Cardiac atrium fibroblast (primary cell): ENCODE results near the gene MYBPHL. TPM values are rescaled to one million over a fixed set of nuclear protein-coding genes. Genes with fewer than 3 reads are reported as not detected.

ENCODE experiments used
- total RNA-seq: library from RNA; depleted of rRNA; stranded (reverse); fragments of >200 nt; gene quantifications from 2 replicates; pipeline ENCODE4 v1.2.3, GENCODE V29; 2015

The MYBPHL gene, protein sequence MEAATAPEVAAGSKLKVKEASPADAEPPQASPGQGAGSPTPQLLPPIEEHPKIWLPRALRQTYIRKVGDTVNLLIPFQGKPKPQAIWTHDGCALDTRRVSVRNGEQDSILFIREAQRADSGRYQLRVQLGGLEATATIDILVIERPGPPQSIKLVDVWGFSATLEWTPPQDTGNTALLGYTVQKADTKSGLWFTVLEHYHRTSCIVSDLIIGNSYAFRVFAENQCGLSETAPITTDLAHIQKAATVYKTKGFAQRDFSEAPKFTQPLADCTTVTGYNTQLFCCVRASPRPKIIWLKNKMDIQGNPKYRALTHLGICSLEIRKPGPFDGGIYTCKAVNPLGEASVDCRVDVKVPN
- not detected in 2 replicates for total RNA-seq

DNA sequence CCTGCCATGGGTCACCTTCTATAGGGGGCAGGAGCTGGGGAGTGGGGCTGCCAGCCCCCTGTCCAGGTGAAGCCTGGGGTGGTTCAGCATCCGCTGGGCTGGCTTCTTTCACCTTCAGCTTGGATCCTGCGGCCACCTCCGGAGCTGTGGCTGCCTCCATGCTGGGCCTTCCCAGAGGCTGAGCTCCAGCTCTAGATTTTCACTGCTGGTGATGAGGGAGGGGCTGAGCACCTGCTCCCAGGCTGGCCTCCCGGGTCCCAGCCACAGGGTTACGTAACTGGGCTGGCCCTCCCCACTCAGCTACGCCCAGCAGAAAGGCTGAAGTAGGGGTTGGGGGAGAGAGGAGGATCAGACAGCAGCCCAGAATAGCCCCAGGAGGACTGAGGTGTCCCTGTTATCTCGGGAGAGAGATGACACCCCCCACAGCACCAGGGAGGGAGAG lies at the start of gene MYBPHL:
Gene MYBPHL, minus strand, starts transcription at position 180 of the 442 bp plus-strand sequence. Its CDS starts 20 bp downstream, at position 160.

DNA sequence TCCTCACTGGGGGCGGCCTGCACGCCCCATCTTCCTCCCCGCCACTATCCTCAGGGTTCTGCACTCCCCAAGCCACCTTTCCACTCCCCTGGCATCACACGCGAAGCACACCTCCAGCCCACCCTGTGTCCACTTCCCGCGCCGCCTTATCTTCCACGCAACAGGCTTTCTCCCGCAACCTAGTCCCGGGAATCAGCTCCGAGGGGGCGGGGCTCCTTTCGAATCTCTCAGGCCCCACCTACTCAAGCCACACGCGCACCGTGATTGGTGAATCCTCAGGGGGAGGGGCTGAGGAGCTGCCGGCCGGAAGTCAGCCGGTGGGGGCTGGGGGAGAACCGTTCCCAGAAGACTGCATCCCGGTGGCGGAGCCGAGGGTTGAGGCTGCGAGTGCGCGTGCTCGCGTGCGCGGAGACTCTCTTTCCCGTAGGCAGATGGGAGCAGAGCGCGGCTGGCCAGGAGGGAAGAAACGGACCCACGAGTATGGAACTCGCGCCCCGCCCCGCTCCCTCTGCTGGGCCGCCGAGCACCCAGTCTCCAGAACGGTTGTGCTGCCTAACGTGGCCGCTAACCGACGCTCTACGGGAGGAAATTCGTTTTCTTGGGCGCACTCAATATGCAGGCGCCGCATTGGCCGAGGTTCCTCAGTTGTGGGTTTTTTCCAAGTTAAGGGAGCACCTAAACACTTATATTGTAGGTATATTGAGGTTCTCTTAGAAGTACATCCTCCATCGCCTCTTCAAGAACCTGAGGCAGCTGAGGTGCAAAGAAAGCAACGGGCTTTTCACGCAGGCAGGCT lies 23.7 kb downstream of the MYBPHL start, which contains the start of gene PSRC1:
Gene PSRC1, minus strand, starts transcription at position 194 of the 796 bp plus-strand sequence.

DNA sequence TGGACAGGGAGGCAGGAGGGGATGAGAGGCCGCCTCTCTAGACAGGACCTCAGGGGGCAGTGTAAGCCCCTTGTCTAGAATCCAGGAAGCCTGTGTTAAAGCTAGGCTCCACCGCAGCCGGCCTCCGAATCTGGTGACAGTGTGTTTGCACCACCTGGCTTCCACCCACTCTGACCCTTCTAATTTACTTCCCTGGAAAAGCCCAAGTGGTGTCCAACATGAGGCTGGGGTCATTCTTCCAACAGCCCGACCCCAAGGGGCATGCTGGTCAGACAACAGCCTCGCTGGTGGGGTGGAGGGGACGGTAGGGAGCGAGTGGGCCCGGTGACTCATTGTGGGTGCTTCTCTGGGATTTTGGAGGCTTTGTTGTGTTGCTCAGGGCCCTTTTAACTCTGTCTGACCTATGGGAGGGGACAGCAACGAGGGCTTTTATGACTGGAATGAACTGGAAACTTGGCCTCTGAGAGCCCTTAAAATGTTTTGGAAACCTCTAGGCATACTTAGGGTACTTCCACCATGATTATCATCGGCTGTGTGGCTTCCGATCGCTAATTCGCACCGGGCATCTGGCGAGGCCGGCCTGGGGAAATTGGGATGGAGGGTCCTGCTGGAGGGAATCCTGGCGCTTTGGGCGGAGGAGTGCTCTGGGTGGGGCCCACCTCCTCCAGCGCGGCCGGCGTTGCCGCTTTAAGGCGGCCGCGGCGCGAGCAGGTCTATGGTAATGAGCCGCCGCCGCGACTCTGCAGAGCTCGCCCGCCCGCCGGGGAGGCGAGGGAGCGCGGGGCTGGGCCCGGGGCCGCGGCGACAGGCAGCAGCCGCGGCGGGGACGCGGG lies 57.8 kb downstream of the MYBPHL start, which contains the start of gene CELSR2:
Gene CELSR2, plus strand, starts transcription at position 743 of the 833 bp plus-strand sequence. CDS start 541 bp downstream, outside the sequence.

Other genes with a start within 250 kb of the MYBPHL start
- 46.2 and 65.3 TPM in 2 replicates for gene TAF13, start 231.0 kb downstream of the MYBPHL start, total RNA-seq
- 18.8 and 20.2 TPM in 2 replicates for gene TMEM167B, start 216.2 kb downstream of the MYBPHL start, total RNA-seq
- 1.8 TPM in 1 of 2 replicates, not detected in the other for gene ELAPOR1, start 192.9 kb downstream of the MYBPHL start, total RNA-seq
- gene SARS1, start 93.1 kb downstream of the MYBPHL start, total RNA-seq: 204 and 220 TPM in 2 replicates
- 0.72 and 1.5 TPM in 2 replicates for gene CELSR2, start 57.5 kb downstream of the MYBPHL start, total RNA-seq
- gene PSRC1, start 23.9 kb downstream of the MYBPHL start, total RNA-seq: 13.9 and 18.4 TPM in 2 replicates
- 2.3 and 10.0 TPM in 2 replicates for gene SORT1, start 90.9 kb upstream of the MYBPHL start, total RNA-seq
- 34.7 and 41.5 TPM in 2 replicates for gene PSMA5, start 119.4 kb upstream of the MYBPHL start, total RNA-seq
- under 0.01 TPM in 2 replicates for gene SYPL2, start 159.5 kb upstream of the MYBPHL start, total RNA-seq
- 3.1 and 4.7 TPM in 2 replicates for gene ATXN7L2, start 176.9 kb upstream of the MYBPHL start, total RNA-seq
- 6.5 and 7.8 TPM in 2 replicates for gene CYB561D1, start 187.1 kb upstream of the MYBPHL start, total RNA-seq
- 0.36 and 1.6 TPM in 2 replicates for gene AMIGO1, start 202.7 kb upstream of the MYBPHL start, total RNA-seq
- gene GPR61, start 232.9 kb upstream of the MYBPHL start, total RNA-seq: not detected in 2 replicates
- 10.0 and 10.5 TPM in 2 replicates for gene GNAI3, start 241.6 kb upstream of the MYBPHL start, total RNA-seq